GM19099 (cell line): Measurements from ENCODE around the gene MBNL2.

Experiments used
- POLR2A ChIP-seq: IDR thresholded peaks from 3 replicates; pipeline ENCODE4 v1.6.1; 2011; ENCODE audit warnings: low read depth; ENCODE audit not compliant: insufficient read length; ENCODE audit errors: extremely low read depth

The MBNL2 gene

GRCh38 chr13:97238432-97238831, 16.3 kb downstream of the MBNL2 start:
- TF ChIP-seq POLR2A = no peak

- no peak for TF ChIP-seq POLR2A
Observed at GRCh38 chr13:97238883-97239282, 16.8 kb downstream of the MBNL2 start.

GRCh38 chr13:97239306-97239705, 17.2 kb downstream of the MBNL2 start:
- no peak for TF ChIP-seq POLR2A

- no peak for TF ChIP-seq POLR2A
Observed at GRCh38 chr13:97239943-97240787, 18.0 kb downstream of the MBNL2 start.

- no peak for TF ChIP-seq POLR2A
Observed at GRCh38 chr13:97240788-97241734, 18.9 kb downstream of the MBNL2 start.

DNA sequence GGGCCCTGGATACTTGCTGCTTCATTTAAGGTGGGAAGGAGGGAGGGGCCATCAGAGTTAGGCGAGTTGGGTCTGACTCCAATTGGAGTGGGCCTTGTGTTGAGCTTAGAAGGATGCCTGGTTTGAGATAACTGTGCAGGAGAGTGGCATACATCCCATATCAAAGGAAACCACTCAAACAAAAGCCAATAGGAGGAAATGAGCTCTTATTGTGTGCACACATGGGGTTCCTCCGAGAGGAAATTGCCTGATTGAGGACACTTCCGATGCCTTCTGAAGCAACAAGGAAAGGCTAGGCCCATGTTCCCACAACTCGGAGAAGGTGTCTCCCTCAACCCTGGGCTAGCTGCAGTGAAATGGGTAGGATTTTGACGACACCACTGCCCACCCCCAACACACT, 19.6 kb downstream of the MBNL2 start:
- no peak for TF ChIP-seq POLR2A

DNA sequence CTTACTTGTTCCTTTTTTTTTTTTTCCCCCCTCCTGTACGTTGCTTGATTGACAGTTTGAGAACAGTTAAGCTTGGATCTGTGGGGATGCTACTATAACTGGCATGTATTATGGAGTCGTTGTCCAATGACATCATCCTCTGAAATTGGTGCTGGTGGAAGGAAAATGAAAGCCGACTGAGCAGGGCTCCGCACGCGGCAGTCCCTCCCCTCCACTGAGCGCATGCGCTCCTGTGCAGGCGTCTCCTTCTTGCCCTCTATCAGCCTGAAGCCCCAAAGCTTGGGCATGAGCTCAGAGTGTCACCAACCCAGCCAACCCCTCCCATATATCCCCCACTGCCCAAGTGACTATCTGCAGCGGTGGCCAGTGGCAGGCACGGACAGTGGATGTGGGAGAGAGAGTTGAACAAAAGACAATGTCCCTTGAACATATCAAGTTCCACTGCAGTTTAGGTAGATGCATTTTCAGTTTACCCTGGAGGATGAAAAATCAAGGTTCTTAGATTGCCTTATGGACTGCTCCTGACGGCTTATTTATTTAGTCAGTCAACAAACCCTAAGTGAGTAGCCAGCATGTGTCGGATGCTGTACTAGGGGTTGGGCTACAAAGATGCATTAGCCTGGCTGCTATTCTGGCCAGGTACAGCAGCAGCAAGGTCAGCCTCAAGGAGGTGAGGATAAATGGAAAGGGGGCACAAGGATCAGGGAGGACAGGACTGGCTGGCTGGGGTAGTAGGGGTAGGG, 20.8 kb downstream of the MBNL2 start:
- TF ChIP-seq POLR2A = no peak

GRCh38 chr13:97243915-97244781, 22.0 kb downstream of the MBNL2 start:
- no peak for TF ChIP-seq POLR2A

GRCh38 chr13:97245011-97245410, 22.9 kb downstream of the MBNL2 start:
- TF ChIP-seq POLR2A = no peak

GRCh38 chr13:97246596-97247158, 24.5 kb downstream of the MBNL2 start:
- TF ChIP-seq POLR2A = no peak

GRCh38 chr13:97248243-97248642, 26.1 kb downstream of the MBNL2 start:
- TF ChIP-seq POLR2A = no peak

- TF ChIP-seq POLR2A = no peak
Observed at GRCh38 chr13:97249093-97249795, 27.1 kb downstream of the MBNL2 start.

DNA sequence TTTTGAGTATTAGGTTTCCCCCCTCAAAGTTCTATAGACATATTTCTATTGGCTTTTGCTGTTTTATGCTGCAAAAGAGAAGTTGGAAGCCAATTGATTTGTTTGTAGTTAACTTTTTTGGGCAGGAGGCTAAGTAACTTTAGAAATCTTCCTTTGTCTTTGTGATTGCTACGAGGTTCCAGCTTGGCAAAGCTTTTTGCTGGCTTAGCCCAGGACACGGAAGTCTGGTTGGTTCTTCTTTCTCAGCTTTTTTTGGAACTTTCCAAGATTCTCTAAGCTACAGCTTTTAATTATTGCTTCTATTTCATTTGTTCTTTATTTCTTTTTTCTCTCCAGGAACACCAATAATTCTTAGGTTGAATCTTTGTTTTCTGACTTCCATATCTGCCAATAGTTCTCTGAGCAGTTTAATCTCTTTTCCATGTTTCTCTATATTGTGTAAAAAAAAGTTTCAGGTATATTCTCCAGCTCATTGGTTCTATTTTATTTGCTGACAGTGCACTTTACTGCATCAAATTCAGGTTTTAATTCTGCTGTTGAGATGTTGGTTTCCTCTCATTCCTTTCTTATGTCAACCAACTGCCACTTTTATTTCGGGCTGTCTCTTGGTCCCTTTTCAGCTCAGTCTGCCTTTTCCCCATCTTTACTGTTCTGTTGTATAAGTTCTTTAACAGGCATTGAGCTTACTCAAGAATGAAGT, 27.8 kb downstream of the MBNL2 start:
- TF ChIP-seq POLR2A = no peak
